GM21367 (cell line): ENCODE measurements around the gene RAET1L.
"Not testable (repeated sequence)": the region's sequence is repeated elsewhere in the genome, so short reads cannot be mapped to it uniquely, and the experiment has no call there.

Experiments
- ATAC-seq: cut with Tn5 transposase; IDR thresholded peaks from one replicate; pipeline ENCODE4 v1.9.1; 2021; ENCODE audit not compliant: unreplicated experiment

The RAET1L gene

GRCh38 chr6:150025201-150025917, at the start of gene RAET1L:
TSS of gene RAET1L (minus strand) at chr6:150025532. CDS start at chr6:150025471, 61 bp downstream.
- ATAC-seq, result no peak

- ATAC-seq, result no peak
Observed at GRCh38 chr6:150075034-150075421, 49.7 kb upstream of the RAET1L start.

- not testable (repeated sequence) for ATAC-seq
Observed at GRCh38 chr6:150074396-150075033, 49.2 kb upstream of the RAET1L start.

GRCh38 chr6:150072201-150072600, 46.9 kb upstream of the RAET1L start:
- ATAC-seq, result no peak

- no peak for ATAC-seq
Observed at GRCh38 chr6:150070236-150070818, 45.0 kb upstream of the RAET1L start.

GRCh38 chr6:150069706-150070105, 44.4 kb upstream of the RAET1L start:
- no peak for ATAC-seq

GRCh38 chr6:150068720-150069648, 43.7 kb upstream of the RAET1L start, which contains the start of gene ULBP3:
TSS of gene ULBP3 (minus strand) at chr6:150069121. CDS start at chr6:150069066, 55 bp downstream.
- ATAC-seq, result peak; percentile 89

- ATAC-seq, result no peak
Observed at GRCh38 chr6:150068151-150068550, 42.8 kb upstream of the RAET1L start.

- ATAC-seq, result no peak
Observed at GRCh38 chr6:150065083-150065482, 39.8 kb upstream of the RAET1L start.

GRCh38 chr6:150063640-150064039, 38.3 kb upstream of the RAET1L start:
- no peak for ATAC-seq

- ATAC-seq, result not testable (repeated sequence)
Observed at GRCh38 chr6:150059973-150060372, 34.6 kb upstream of the RAET1L start.

- ATAC-seq, result no peak
Observed at GRCh38 chr6:150058986-150059385, 33.7 kb upstream of the RAET1L start.

- ATAC-seq, result no peak
Observed at GRCh38 chr6:150058231-150058792, 33.0 kb upstream of the RAET1L start.

- ATAC-seq, result no peak
Observed at GRCh38 chr6:150057501-150057951, 32.2 kb upstream of the RAET1L start.

- ATAC-seq, result no peak
Observed at GRCh38 chr6:150056916-150057315, 31.6 kb upstream of the RAET1L start.

GRCh38 chr6:150056156-150056555, 30.8 kb upstream of the RAET1L start:
- ATAC-seq, result no peak

GRCh38 chr6:150055131-150055530, 29.8 kb upstream of the RAET1L start:
- ATAC-seq, result no peak

- ATAC-seq, result no peak
Observed at GRCh38 chr6:150053450-150053849, 28.1 kb upstream of the RAET1L start.

- ATAC-seq, result no peak
Observed at GRCh38 chr6:150050846-150051245, 25.5 kb upstream of the RAET1L start.

GRCh38 chr6:150048099-150048498, 22.8 kb upstream of the RAET1L start:
- no peak for ATAC-seq

- no peak for ATAC-seq
Observed at GRCh38 chr6:150046943-150047342, 21.6 kb upstream of the RAET1L start.
